Motor neuron (in vitro differentiated cells): ENCODE measurements around the gene PREX1. TPM values are rescaled to one million over a fixed set of nuclear protein-coding genes. Genes with fewer than 3 reads are reported as not detected.

Experiments
- ATAC-seq, 8 experiments: fragments of 200-7000 bp; cut with Tn5 transposase; replicated peaks in 6 of 8; 2 replicates each; pipeline ENCODE4 v1.8.0; 2021; ENCODE audit warnings: mild to moderate bottlenecking in 8 of 8, moderate library complexity in 8 of 8
- H3K27ac ChIP-seq, 2 donors: fragments of 250-450 bp; sonication (Bioruptor Pico); 2 replicates each; pipeline ENCODE4 v1.9.0; 2021; ENCODE audit warnings: antibody characterized with exemption in 2 of 2, mild to moderate bottlenecking in 2 of 2, moderate library complexity in 1 of 2
- H3K4me1 ChIP-seq, 2 donors: fragments of 250-450 bp; sonication (Bioruptor Pico); replicated peaks in 1 of 2; 2 replicates each; pipeline ENCODE4 v1.6.1; 2021; ENCODE audit warnings: antibody characterized with exemption in 2 of 2, mild to moderate bottlenecking in 2 of 2, moderate library complexity in 1 of 2
- H3K4me3 ChIP-seq, 5 donors: fragments of 250-450 bp; sonication (Bioruptor Pico); 2 replicates each; pipeline ENCODE4 v1.9.0; 2021; ENCODE audit warnings: antibody characterized with exemption in 5 of 5, mild to moderate bottlenecking in 5 of 5, moderate library complexity in 4 of 5
- WGBS, 10 experiments: fragments of 450-650 bp; shearing (Covaris generic); methylation state at CpG; one replicate each; pipeline ENCODE4 v1.0.0; 2022; 5-methylcytosine and 5-hydroxymethylcytosine counted together
- in situ Hi-C, 9 experiments: fragments of 400-800 bp; cut with MboI; loops; one replicate each; pipeline ENCODE4 v1.15.0; 2021; ENCODE audit warnings: low sequenced_read_pairs in 9 of 9, low pct_unique_long_range_greater_than_20kb in 2 of 9; ENCODE audit not compliant: unreplicated experiment in 9 of 9
- total RNA-seq, 8 experiments: library from RNA; unstranded; fragments of 300-600 nt; gene quantifications; 2 replicates each; pipeline versions ENCODE4 v1.2.3 to v1.2.4, GENCODE V29; 2022

The PREX1 gene
- total RNA-seq, 8 experiments from 2014 or later: 10.1 to 54.9 (median 27.0) TPM

DNA sequence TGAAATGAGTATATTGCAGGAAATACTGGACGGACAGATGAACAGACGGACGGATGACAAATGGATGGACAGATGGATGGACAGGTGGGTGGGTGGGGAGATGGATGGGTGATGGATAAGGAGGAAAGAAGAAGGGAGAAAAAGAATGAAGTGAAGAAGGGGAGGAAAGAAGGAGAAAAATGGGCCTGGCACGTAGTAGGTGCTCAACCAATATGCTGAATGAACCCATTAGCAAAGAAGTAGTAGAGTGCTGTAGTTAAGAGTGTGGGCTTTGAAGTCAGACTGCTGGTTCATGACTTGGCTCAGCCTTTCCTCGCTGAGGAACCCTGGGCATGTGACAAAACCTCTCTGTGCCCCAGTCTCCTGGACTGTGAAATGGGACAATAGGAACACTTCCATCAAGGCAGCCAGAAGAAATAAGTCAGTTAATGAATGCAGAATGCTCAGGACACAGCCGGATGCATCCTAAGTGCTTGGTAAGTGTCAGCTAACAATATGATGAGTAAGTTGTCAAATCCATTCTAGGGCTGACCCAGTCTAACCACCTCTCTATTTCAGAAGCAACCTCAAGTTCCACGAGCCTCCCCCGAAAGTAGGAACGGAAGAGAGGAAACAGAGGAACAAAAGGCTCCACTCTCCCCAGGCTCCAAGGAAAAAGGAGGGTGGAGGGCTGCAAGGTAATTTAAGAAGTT is 37.9 kb downstream of the PREX1 start:
- peaks cover 65 to 71% of the 10 kb centered on the region in 2 donors for H3K4me1 ChIP-seq
- in situ Hi-C loops: no loop called here
- ATAC-seq: peak in 1 of 8 experiments; percentile 17
- H3K27ac ChIP-seq: peak overlapping the region; percentile 55 to 67
- H3K4me3 ChIP-seq: no peak overlapping the region
- 54 to 92% (median 79%) methylated on average over 1 to 9 of the region's 9 CpGs; no CpG with 5 or more reads in 1 of the 10 experiments for WGBS, 10 experiments

DNA sequence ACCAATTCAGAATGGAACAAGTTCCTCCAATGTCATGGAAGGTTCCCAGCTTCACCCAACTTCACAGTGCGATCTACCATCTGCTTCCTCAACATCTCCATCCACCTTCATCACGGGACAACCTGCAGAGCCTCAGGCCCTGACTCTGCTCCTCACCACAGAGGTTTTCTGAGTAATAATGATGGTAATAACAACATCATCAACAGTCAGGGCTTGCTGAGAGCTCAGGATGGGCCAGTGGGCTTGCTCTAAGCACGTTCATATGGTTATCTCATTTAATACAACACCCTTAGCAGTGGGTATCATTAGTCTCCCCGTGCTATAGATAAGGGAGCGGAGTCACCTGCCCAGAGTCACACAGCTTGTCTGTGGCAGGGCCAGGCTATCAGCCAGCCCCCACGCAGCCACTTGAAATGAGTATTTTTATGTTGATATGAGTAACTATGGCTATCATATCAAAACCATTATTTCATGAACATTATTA is 38.6 kb downstream of the PREX1 start:
- in situ Hi-C loops: no loop called here
- no peak overlapping the region for H3K27ac ChIP-seq
- peaks cover 58 to 65% of the 10 kb centered on the region in 2 donors for H3K4me1 ChIP-seq
- 83 to 100% (median 91%) methylated on average over 1 to 5 of the region's 6 CpGs; no CpG with 5 or more reads in 2 of the 10 experiments for WGBS, 10 experiments
- no peak overlapping the region for H3K4me3 ChIP-seq
- ATAC-seq: no peak

DNA sequence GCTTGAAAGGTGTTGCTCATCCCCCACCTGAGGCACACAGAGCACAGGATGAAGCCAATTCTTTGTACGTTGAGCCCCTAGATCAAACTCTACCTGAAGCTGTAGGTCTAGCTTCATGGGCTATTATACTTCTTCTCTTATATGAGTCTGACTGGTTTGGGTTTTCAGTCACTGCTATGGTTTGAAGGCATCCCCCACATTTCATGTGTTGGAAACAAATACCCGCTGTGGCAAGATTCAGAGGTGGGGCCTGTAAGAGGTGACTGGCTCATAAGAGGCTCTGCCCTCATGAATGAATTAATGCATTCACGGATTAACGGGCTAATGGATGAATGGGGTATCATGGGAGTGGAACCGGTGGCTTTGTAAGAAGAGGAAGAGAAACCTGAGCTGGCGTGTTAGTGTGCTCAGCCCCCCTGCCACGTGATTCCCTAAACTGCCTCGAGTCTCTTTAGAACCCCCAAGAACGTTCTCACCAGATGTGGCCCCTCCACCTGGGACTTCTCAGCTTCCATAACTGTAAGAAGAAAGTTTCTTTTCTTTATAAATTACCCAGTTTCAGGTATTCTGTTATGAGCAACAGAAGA is 39.2 kb downstream of the PREX1 start:
- WGBS, 10 experiments: 79 to 100% (median 86%) methylated on average over 1 to 6 of the region's 9 CpGs; no CpG with 5 or more reads in 4 of the 10 experiments
- H3K4me1 ChIP-seq: peaks cover 52 to 64% of the 10 kb centered on the region in 2 donors
- no peak overlapping the region for H3K4me3 ChIP-seq
- in situ Hi-C loops: no loop called here
- H3K27ac ChIP-seq: peak overlapping the region; percentile 7 to 78
- no peak for ATAC-seq

DNA sequence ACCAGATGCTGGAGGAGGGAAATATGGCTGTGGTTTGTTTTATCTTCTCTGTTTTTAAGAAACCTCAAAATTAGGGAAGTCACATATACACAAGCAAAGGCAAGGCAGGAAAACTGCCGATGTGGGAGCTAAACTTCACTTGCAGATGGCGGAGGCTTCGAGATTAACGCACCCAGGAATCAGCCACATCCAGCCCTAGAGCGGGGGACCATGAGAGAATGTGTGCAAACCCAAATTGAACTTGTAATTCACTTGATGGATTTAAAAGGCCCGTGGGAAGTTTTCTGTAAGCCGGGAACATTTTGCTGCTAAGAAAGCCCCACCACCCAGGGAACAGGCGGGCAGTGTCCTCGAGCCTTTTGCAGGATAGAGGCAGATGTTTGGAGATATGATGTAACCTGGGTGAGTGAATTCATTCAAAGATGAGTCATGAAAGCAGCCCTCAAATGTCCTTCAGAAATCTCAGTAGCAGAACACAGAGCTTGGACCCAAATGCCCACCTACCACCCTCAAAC is 39.9 kb downstream of the PREX1 start:
- Histone ChIP-seq H3K4me1 (peaks cover 46 to 61% of the 10 kb centered on the region in 2 donors), H3K27ac (peak overlapping the region; percentile 24 to 78)

DNA sequence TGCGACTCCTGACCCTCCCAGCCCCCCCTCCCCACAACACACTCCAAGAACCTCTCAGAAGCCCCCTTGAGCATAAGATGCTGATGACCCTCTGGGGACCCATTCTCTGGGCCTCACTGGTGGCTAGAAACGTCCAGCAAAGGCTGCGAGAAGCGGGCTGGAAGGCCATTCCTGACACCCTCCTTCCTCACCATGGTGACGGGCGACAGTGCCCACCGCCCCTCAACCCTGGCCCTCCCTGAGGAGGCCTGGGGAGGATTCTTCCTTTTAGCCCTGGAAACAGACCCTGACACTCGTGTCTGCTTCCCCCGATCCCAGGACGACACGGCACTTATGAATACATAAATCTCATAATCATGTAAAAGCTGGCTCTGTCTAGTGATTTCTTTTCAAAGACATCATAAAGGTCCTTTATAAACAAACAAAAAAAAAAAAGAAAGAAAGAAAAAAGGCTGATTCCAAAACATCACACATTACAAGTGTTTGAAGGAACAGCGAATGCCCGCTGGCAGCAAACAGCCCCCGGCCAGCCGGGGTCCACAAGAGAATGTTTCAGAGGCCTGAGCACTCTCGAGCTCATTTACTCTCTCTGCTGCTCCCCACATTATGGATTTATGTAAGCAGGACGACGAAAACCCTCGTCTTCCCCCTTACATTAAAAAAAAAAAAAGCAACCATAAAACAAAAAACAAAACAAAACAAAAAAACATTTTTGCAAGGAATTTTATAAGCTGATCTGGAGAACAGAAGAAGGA is 40.7 kb downstream of the PREX1 start:
- WGBS, 10 experiments: 4 to 74% (median 21%) methylated on average over 1 to 11 of the region's 19 CpGs; no CpG with 5 or more reads in 1 of the 10 experiments
- peak in 5 of 8 experiments; percentile 42 to 72 (median 55) for ATAC-seq
- Histone ChIP-seq H3K4me1 (peaks cover 53 to 68% of the 10 kb centered on the region in 2 donors), H3K4me3 (peak overlapping the region in 1 of 5 donors; percentile 7), H3K27ac (peak overlapping the region; percentile 31 to 78)
- in situ Hi-C loops: no loop called here

More for the DNA sequence above, 39.9 kb downstream of the PREX1 start:
- ATAC-seq: peak in 7 of 8 experiments; percentile 8 to 50 (median 29)
- 0 to 65% (median 51%) methylated on average over 1 to 8 of the region's 9 CpGs; no CpG with 5 or more reads in 2 of the 10 experiments for WGBS, 10 experiments
- in situ Hi-C loops: no loop called here
- H3K4me3 ChIP-seq: no peak overlapping the region

DNA sequence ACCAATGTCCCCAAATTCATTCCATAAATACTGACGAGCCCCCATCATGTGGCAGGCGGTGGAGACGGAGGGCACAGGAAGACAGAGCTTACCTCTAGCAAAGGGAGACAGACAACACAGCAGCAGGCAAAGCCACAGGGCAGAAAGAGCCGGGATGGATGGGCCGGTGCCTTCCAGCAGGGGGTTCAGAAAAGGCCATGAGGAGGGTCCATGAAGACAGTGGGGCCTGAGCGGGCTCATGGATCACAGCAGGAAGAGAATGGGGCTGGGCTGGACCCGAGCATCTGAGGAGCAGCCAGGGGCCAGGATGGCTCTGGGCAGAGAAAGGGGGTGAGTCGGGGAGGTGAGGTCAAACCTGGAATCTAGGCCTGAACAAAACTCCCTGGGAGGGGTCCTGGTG is 42.0 kb downstream of the PREX1 start:
- WGBS, 10 experiments: 40 to 100% (median 79%) methylated on average over 1 to 5 of the region's 8 CpGs; no CpG with 5 or more reads in 5 of the 10 experiments
- no peak for ATAC-seq
- H3K4me3 ChIP-seq: no peak overlapping the region
- peak overlapping the region in 1 of 2 donors; percentile 36 for H3K27ac ChIP-seq
- peaks cover 53 to 62% of the 10 kb centered on the region in 2 donors for H3K4me1 ChIP-seq
- in situ Hi-C loops: no loop called here

DNA sequence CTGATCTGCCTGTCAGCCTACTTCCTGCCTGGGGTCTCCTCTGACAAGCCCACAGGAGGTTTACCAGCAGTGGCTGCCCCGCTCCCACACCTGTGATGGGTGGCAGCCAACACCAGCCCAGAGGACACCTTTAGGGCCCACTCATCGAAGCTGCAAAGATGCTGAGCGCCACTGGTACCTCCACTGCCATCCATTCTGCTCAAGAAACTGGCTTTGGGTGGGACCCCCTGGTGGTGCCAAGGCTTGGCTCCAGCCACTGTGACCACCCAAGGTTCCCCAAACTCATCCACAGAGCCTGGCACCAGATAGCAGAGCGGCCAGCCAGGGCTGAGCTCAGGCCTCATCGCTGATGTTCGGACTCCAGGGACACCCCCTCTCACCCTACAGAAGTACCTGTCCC is 42.5 kb downstream of the PREX1 start:
- Histone ChIP-seq H3K27ac (no peak overlapping the region), H3K4me1 (peaks cover 47 to 57% of the 10 kb centered on the region in 2 donors), H3K4me3 (no peak overlapping the region)
- ATAC-seq: no peak
- WGBS, 10 experiments: 80 to 100% (median 100%) methylated on average over 2 to 3 of the region's 6 CpGs; no CpG with 5 or more reads in 6 of the 10 experiments
- in situ Hi-C loops: no loop called here

DNA sequence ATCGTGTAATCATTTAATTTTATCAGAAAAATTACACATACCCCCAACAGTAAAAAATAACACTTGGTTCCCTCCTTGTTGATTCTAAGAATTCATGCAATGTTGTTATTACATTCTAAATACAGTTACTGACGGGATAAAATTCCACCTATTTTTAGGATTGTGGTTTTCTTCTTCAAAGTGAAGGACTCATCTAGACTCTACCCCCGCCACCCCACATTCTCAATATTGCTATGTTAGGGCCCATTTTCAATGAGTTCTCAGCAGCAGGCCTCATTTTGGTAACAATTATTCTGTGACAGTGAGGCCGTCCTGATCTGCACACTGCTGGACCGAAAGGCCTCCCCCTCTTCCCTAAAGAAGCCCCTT is 43.5 kb downstream of the PREX1 start:
- WGBS, 10 experiments: 52 to 100% (median 92%) methylated on average over 1 to 4 of the region's 5 CpGs
- in situ Hi-C loops: no loop called here

DNA sequence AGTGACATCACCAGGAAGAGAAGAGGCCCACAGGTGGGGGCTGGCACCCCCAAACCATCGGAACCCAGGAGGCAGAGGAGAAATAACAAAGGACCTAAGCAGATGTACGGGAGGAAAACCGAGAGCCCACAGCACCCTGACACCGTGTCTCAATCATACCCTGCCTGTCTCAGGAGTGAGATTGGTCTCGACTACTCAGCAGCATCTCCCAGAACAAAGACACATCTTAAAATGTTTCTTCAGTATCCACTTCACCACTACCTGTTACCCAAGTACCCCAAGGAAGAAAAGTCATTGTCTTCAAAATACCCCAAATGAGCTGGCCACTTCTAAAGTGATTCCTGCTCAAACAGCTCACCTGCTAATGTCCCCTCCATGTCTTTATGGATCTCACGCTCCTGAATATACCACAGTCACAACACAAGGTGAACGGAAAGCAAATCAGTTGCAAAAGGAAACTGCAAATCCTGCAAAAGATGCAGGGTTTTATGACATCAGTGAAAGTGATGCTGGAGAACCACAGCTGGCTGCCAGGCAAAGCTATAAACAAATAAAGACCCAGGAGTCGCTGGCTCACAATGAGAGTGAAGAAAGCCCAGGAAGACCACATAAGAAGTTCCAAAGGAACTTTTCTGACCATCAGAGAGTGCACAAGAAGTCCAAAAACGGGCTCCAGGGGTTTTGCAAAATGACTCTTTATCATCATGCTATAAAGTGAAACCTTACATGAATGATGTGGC is 44.1 kb downstream of the PREX1 start:
- WGBS, 10 experiments: 38 to 83% (median 66%) methylated on average over 1 to 8 of the region's 9 CpGs
- H3K4me1 ChIP-seq: peaks cover 44 to 53% of the 10 kb centered on the region in 2 donors
- ATAC-seq: no peak
- H3K27ac ChIP-seq: no peak overlapping the region
- no peak overlapping the region for H3K4me3 ChIP-seq
- in situ Hi-C loops: no loop called here

More for the DNA sequence above, 43.5 kb downstream of the PREX1 start:
- Histone ChIP-seq H3K4me1 (peaks cover 44 to 53% of the 10 kb centered on the region in 2 donors), H3K4me3 (no peak overlapping the region), H3K27ac (no peak overlapping the region)
- ATAC-seq: no peak

DNA sequence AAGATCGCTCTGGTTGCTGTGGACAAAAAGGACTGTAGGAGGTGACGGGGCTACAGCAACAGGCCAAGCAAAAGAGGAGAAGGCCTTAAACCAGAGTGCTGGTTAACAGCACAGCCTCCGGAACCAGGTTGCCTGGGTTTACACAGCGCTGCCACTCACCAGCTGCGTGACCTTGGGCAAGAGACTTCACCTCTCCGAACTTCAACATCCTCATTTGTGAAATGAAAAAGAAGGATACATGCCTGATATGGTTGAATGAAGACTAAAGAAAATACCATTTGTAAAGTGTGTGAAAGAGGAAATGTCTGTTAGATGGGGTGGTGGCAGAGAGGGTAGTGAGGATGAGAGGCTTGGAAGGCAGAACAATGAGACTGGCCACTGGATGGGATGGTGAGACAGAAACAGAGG is 44.9 kb downstream of the PREX1 start:
- 80 to 100% (median 100%) methylated on average over 1 to 6 of the region's 6 CpGs; no CpG with 5 or more reads in 1 of the 10 experiments for WGBS, 10 experiments
- in situ Hi-C loops: no loop called here
- Histone ChIP-seq H3K27ac (no peak overlapping the region), H3K4me1 (peaks cover 42 to 48% of the 10 kb centered on the region in 2 donors), H3K4me3 (no peak overlapping the region)
- ATAC-seq: no peak

DNA sequence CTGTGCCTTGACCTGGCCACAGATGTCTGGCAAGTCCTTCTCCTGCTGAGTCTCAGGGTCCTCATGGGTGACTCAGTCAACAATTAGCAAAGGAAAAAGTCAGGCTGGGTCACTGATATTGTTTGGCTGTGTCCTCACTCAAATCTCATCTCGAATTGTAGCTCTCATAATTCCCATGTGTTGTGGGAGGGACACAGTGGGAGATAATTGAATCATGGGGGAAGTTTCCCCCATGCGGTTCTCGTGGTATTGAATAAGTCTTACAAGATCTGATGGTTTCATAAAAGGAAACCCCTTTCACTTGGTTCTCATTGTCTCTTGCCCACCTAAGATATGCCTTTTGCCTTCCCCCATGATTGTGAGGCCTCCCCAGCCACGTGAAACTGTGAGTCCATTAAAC is 45.7 kb downstream of the PREX1 start:
- ATAC-seq: no peak
- in situ Hi-C loops: no loop called here
- 60 to 100% (median 84%) methylated on average over 1 to 4 of the region's 4 CpGs; no CpG with 5 or more reads in 2 of the 10 experiments for WGBS, 10 experiments
- no peak overlapping the region for H3K4me3 ChIP-seq
- peaks cover 33 to 39% of the 10 kb centered on the region in 2 donors for H3K4me1 ChIP-seq
- H3K27ac ChIP-seq: no peak overlapping the region

DNA sequence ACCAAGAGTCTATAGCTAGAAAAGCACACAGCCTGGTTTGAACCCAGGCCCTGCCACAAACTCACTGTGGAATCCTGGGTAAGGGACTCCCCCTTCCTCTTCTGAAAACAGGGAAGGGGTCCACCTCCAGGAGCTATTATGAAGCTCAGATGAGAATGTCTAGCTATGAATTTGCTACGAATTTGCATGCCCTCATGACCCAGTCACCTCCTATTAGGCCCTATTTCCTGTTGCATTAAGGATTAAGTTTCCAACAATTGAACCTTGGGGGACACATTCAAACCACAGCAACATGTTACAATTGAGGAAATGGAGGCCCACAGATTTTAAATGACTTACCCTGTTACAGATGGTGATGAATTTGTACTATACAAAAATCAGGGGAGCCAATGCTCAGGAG is 46.2 kb downstream of the PREX1 start:
- ATAC-seq: no peak
- in situ Hi-C loops: no loop called here
- Histone ChIP-seq H3K27ac (no peak overlapping the region), H3K4me1 (peaks cover 29 to 37% of the 10 kb centered on the region in 2 donors), H3K4me3 (no peak overlapping the region)
- WGBS, 10 experiments: 0 to 86% (median 67%) methylated on average over 1 of the region's 1 CpG; no CpG with 5 or more reads in 4 of the 10 experiments
